Measurements from ENCODE around the gene SAYSD1. TPM values are rescaled to one million over a fixed set of nuclear protein-coding genes. Genes with fewer than 3 reads are reported as not detected.

SAYSD1 gene
- total RNA-seq, 1 donor from 2014 or later = 8.2 TPM

DNA sequence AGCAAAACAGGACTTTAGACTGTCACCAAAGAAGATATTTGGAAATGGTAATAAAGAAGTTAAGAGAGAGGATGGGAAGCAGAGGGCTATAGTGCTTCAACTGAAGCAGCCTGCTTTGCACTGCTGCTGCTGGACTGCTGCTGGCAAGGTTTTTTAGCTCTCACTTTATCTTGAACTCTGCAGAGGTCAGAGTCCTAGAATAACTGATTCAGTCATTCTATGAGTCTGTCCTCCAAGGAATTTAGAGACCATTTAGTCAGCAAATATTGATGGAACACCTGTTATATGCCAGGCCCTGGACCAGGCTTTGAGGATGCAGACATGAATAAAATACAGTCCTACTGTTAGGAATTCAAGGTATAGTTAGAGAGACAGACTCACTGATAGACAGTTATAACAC lies 9.1 kb upstream of the SAYSD1 start:
- Histone ChIP-seq H3F3A (ENCODE audit: low read depth) (no peaks in the 10 kb centered on the region), H3K27me3 (peaks cover 2% of the 10 kb centered on the region), H3K4me3 (no peak overlapping the region), H3K9me3 (ENCODE audit: low read depth) (no peaks in the 10 kb centered on the region), H3K79me2 (ENCODE audit: low read depth) (no peaks in the 10 kb centered on the region), H3K27ac (no peak overlapping the region), H3K4me2 (no peak overlapping the region), H3K36me3 (no peaks in the 10 kb centered on the region), H3K9ac (no peak overlapping the region), H3K4me1 (no peaks in the 10 kb centered on the region), H2AFZ (replicated peaks) (no peak overlapping the region), H4K20me1 (ENCODE audit: low read depth) (no peaks in the 10 kb centered on the region)
- Mint-ChIP-seq H3K27ac (no peak overlapping the region), H3K27me3 (ENCODE audit: insufficient read depth, low read depth) (no peaks in the 10 kb centered on the region), H3K9me3 (no peaks in the 10 kb centered on the region), H3K4me3 (no peak overlapping the region), H3K4me1 (no peaks in the 10 kb centered on the region), H3K36me3 (no peaks in the 10 kb centered on the region)
- TF ChIP-seq EZH2phosphoT487 (IDR thresholded peaks at IDR 0.05) (no peak), EZH2 (IDR thresholded peaks at IDR 0.05) (no peak)
- TF ChIP-seq, protein P1, sequence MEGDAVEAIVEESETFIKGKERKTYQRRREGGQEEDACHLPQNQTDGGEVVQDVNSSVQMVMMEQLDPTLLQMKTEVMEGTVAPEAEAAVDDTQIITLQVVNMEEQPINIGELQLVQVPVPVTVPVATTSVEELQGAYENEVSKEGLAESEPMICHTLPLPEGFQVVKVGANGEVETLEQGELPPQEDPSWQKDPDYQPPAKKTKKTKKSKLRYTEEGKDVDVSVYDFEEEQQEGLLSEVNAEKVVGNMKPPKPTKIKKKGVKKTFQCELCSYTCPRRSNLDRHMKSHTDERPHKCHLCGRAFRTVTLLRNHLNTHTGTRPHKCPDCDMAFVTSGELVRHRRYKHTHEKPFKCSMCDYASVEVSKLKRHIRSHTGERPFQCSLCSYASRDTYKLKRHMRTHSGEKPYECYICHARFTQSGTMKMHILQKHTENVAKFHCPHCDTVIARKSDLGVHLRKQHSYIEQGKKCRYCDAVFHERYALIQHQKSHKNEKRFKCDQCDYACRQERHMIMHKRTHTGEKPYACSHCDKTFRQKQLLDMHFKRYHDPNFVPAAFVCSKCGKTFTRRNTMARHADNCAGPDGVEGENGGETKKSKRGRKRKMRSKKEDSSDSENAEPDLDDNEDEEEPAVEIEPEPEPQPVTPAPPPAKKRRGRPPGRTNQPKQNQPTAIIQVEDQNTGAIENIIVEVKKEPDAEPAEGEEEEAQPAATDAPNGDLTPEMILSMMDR (IDR thresholded peaks at IDR 0.05) = no peak
- DNase-seq (ENCODE audit: low spot score) = no peak

DNA sequence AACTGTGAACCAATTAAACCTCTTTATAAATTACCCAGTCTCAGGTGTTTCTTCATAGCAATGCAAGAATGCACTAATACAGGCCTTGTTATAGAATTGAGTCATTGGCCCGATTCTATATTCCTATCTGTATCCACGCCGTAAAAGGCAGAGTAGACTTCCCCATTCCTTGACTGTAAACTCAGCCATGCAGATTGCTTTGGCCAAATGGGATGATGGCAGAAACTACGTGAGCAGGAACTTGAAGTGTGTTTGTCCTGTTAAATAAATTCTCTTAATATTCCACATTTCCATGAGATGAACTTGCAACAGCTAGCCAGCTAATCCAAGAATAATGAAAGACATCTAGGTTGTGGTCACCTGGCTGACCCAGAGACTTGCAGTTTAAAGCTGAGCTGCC lies 3.9 kb upstream of the SAYSD1 start:
- Mint-ChIP-seq H3K9me3 (no peaks in the 10 kb centered on the region), H3K27ac (no peak overlapping the region), H3K4me3 (no peak overlapping the region), H3K4me1 (peaks cover 9% of the 10 kb centered on the region), H3K36me3 (no peaks in the 10 kb centered on the region), H3K27me3 (ENCODE audit: insufficient read depth, low read depth) (no peaks in the 10 kb centered on the region)
- Histone ChIP-seq H3K9me3 (ENCODE audit: low read depth) (no peaks in the 10 kb centered on the region), H3K9ac (no peak overlapping the region), H3K4me2 (no peak overlapping the region), H3K4me3 (no peak overlapping the region), H3K79me2 (ENCODE audit: low read depth) (no peaks in the 10 kb centered on the region), H3K27ac (no peak overlapping the region), H3F3A (ENCODE audit: low read depth) (no peaks in the 10 kb centered on the region), H4K20me1 (ENCODE audit: low read depth) (no peaks in the 10 kb centered on the region), H3K36me3 (no peaks in the 10 kb centered on the region), H3K27me3 (peaks cover 7% of the 10 kb centered on the region), H2AFZ (replicated peaks) (no peak overlapping the region), H3K4me1 (peaks cover 5% of the 10 kb centered on the region)
- DNase-seq (ENCODE audit: low spot score) = no peak
- TF ChIP-seq, protein P1 (IDR thresholded peaks at IDR 0.05) = no peak
- TF ChIP-seq EZH2phosphoT487 (IDR thresholded peaks at IDR 0.05) = no peak
- TF ChIP-seq EZH2 (IDR thresholded peaks at IDR 0.05) = no peak

DNA sequence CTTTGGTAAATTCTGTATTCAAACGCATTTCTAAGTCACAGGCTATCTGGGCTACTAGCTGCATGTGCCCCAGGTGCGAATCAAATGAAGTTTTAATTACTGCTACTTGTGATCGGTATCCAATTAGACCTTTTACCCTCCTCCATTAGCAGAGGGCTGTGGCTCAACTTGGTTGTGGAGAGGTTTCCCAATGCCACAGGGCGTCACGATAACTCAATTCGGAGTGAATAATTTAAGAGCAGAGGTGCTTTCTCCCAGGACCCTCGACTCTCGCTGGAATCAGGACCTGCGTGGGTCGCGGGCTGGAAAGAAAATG lies 640 bp downstream of the SAYSD1 start:
- Histone ChIP-seq H3K4me2 (peak overlapping the region; percentile 91), H3K9ac (no peak overlapping the region), H3K9me3 (ENCODE audit: low read depth) (no peaks in the 10 kb centered on the region), H2AFZ (replicated peaks) (peak overlapping the region; percentile 94), H3K79me2 (ENCODE audit: low read depth) (peaks cover 4% of the 10 kb centered on the region), H3K4me1 (peaks cover 12% of the 10 kb centered on the region), H3K4me3 (peak overlapping the region; percentile 60), H4K20me1 (ENCODE audit: low read depth) (no peaks in the 10 kb centered on the region), H3K27ac (no peak overlapping the region), H3K36me3 (no peaks in the 10 kb centered on the region), H3K27me3 (peaks cover 7% of the 10 kb centered on the region), H3F3A (ENCODE audit: low read depth) (no peaks in the 10 kb centered on the region)
- peaks cover 12% of the 10 kb centered on the region for H3K4me1 Mint-ChIP-seq
- no peaks in the 10 kb centered on the region for H3K9me3 Mint-ChIP-seq
- DNase-seq (ENCODE audit: low spot score) = no peak
- no peaks in the 10 kb centered on the region for H3K36me3 Mint-ChIP-seq
- TF ChIP-seq, protein P1 (IDR thresholded peaks at IDR 0.05) = no peak
- TF ChIP-seq EZH2 (IDR thresholded peaks at IDR 0.05) = no peak
- no peak for TF ChIP-seq EZH2phosphoT487 (IDR thresholded peaks at IDR 0.05)
- no peaks in the 10 kb centered on the region for H3K27me3 Mint-ChIP-seq (ENCODE audit: insufficient read depth, low read depth)
- H3K27ac Mint-ChIP-seq = no peak overlapping the region
- H3K4me3 Mint-ChIP-seq = peak overlapping the region; percentile 88

All from neural progenitor cell (in vitro differentiated cells).